H1 (cell line): ENCODE measurements around the gene ALG11. TPM values are rescaled to one million over a fixed set of nuclear protein-coding genes. Genes with fewer than 3 reads are reported as not detected.

Experiments
- CTCF ChIA-PET: fragments of 300-600 bp; sonication (Branson Sonifier 250); formaldehyde crosslinking; loops from one replicate; lab custom pipeline; 2021; ENCODE audit not compliant: partially characterized antibody; lab: Charles Lee
- POLR2A ChIA-PET: fragments of 300-600 bp; sonication (Branson Sonifier 250); formaldehyde crosslinking; loops from one replicate; lab custom pipeline; 2021; ENCODE audit warnings: inconsistent platforms; ENCODE audit not compliant: partially characterized antibody; lab: Charles Lee
- DNase-seq, 2 experiments: peaks; one replicate each; pipeline versions ENCODE4 v3.0.0 to v3.0.0-alpha.2; 2010 to 2022; ENCODE audit warnings: low spot score in 2 of 2, low read depth in 1 of 2, mixed read lengths in 1 of 2
- FAIRE-seq: peaks from 2 replicates; lab custom pipeline; 2011; peaks lifted over from hg19 to GRCh38; lab: Jason Lieb, UNC
- H2AFZ ChIP-seq: 2 replicates; pipeline ENCODE4 v1.8.1; 2012; ENCODE audit warnings: low read length, inconsistent platforms
- H2AK5ac ChIP-seq: 2 replicates; pipeline ENCODE4 v1.6.1; 2013; ENCODE audit warnings: low read depth, low read length
- H2BK120ac ChIP-seq: replicated peaks from 2 replicates; pipeline ENCODE3; 2013; ENCODE audit warnings: low read depth, low read length, inconsistent platforms
- H2BK12ac ChIP-seq: 2 replicates; pipeline ENCODE4 v1.6.1; 2013; ENCODE audit warnings: low read depth, low read length
- H2BK15ac ChIP-seq: 2 replicates; pipeline ENCODE4 v1.6.1; 2013; ENCODE audit warnings: low read length
- H2BK20ac ChIP-seq: 2 replicates; pipeline ENCODE4 v1.6.1; 2013; ENCODE audit warnings: low read length
- H2BK5ac ChIP-seq: 2 replicates; pipeline ENCODE4 v1.6.1; 2013; ENCODE audit warnings: low read depth, low read length
- H3K14ac ChIP-seq: 2 replicates; pipeline ENCODE4 v1.6.1; 2013; ENCODE audit warnings: inconsistent platforms; ENCODE audit not compliant: insufficient read length
- H3K18ac ChIP-seq: 2 replicates; pipeline ENCODE4 v1.6.1; 2013; ENCODE audit warnings: low read length; ENCODE audit errors: extremely low read depth
- H3K23ac ChIP-seq: 2 replicates; pipeline ENCODE4 v1.6.1; 2013; ENCODE audit warnings: inconsistent platforms; ENCODE audit not compliant: insufficient read length
- H3K23me2 ChIP-seq: 2 replicates; pipeline ENCODE4 v1.6.1; 2013; ENCODE audit warnings: low read depth, low read length
- H3K27ac ChIP-seq: 2 replicates; pipeline ENCODE4 v1.6.1; 2011; ENCODE audit warnings: low read depth, low read length, inconsistent platforms
- H3K27me3 ChIP-seq, 4 experiments: replicated peaks in 1 of 4; 1 replicate in 1 of 4; 2 replicates in 3 of 4; pipeline versions ENCODE4 v1.6.1 to v1.8.1; 2011 to 2013; ENCODE audit warnings: low read length in 3 of 4, mild to moderate bottlenecking in 3 of 4, inconsistent platforms in 2 of 4, mixed read lengths in 2 of 4, moderate library complexity in 1 of 4; ENCODE audit not compliant: control insufficient read depth in 3 of 4, insufficient read depth in 3 of 4; ENCODE audit errors: extremely low read depth in 1 of 4
- H3K36me3 ChIP-seq, 4 experiments: 2 replicates each; pipeline versions ENCODE4 v1.6.1 to v1.8.1; 2011 to 2013; ENCODE audit warnings: mild to moderate bottlenecking in 4 of 4, low read length in 3 of 4, moderate library complexity in 2 of 4, control low read depth in 1 of 4, inconsistent platforms in 1 of 4; ENCODE audit not compliant: insufficient read depth in 4 of 4, control insufficient read depth in 2 of 4
- H3K4ac ChIP-seq: replicated peaks from 2 replicates; pipeline ENCODE3; 2013; ENCODE audit warnings: low read length, low read depth, mixed read lengths, inconsistent platforms; ENCODE audit not compliant: insufficient read length
- H3K4me1 ChIP-seq, 4 experiments: replicated peaks in 1 of 4; 1 replicate in 1 of 4; 2 replicates in 3 of 4; pipeline versions ENCODE4 v1.6.1 to v1.8.1; 2011 to 2013; ENCODE audit warnings: low read length in 3 of 4, inconsistent platforms in 2 of 4, mixed read lengths in 1 of 4; ENCODE audit not compliant: insufficient read depth in 4 of 4, control insufficient read depth in 3 of 4
- H3K4me2 ChIP-seq, 2 experiments: 2 replicates each; pipeline versions ENCODE4 v1.6.1 to v1.8.1; 2011 to 2013; ENCODE audit warnings: low read depth in 2 of 2, low read length in 2 of 2, control low read depth in 1 of 2, inconsistent platforms in 1 of 2, mild to moderate bottlenecking in 1 of 2; ENCODE audit not compliant: insufficient read depth in 1 of 2
- H3K4me3 ChIP-seq, 4 experiments: fragments of 200-600, 300-600 bp in 1 of 4; sonication (generic), shearing (Covaris generic), sonication (Bioruptor Twin) in 1 of 4; 2 replicates each; pipeline versions ENCODE4 v1.5.1 to v1.8.1; 2011 to 2016; ENCODE audit warnings: low read length in 4 of 4, low read depth in 3 of 4, control low read depth in 2 of 4, inconsistent platforms in 2 of 4, mild to moderate bottlenecking in 2 of 4, mixed read lengths in 1 of 4, moderate library complexity in 1 of 4; ENCODE audit not compliant: insufficient read depth in 2 of 4; ENCODE audit errors: extremely low read depth in 1 of 4
- H3K56ac ChIP-seq: replicated peaks from 2 replicates; pipeline ENCODE3; 2013; ENCODE audit warnings: low read depth, mild to moderate bottlenecking, mixed read lengths, low read length, inconsistent platforms; ENCODE audit not compliant: insufficient read length
- H3K79me1 ChIP-seq: 2 replicates; pipeline ENCODE4 v1.6.1; 2013; ENCODE audit warnings: low read depth, low read length, control low read depth
- H3K79me2 ChIP-seq, 2 experiments: 2 replicates each; pipeline versions ENCODE4 v1.6.1 to v1.8.1; 2012 to 2013; ENCODE audit warnings: low read length in 2 of 2, mild to moderate bottlenecking in 2 of 2, inconsistent platforms in 1 of 2; ENCODE audit not compliant: insufficient read depth in 2 of 2, control insufficient read depth in 1 of 2
- H3K9ac ChIP-seq, 4 experiments: replicated peaks in 1 of 4; 1 replicate in 1 of 4; 2 replicates in 3 of 4; pipeline versions ENCODE4 v1.6.1 to v1.8.1; 2011 to 2013; ENCODE audit warnings: low read depth in 3 of 4, low read length in 3 of 4, control low read depth in 2 of 4, mild to moderate bottlenecking in 2 of 4, moderate library complexity in 2 of 4, inconsistent platforms in 1 of 4; ENCODE audit errors: extremely low read depth in 1 of 4
- H3K9me3 ChIP-seq, 2 experiments: 2 replicates each; pipeline versions ENCODE4 v1.6.1 to v1.8.1; 2012 to 2013; ENCODE audit warnings: mild to moderate bottlenecking in 2 of 2, moderate library complexity in 2 of 2, control low read depth in 1 of 2, inconsistent platforms in 1 of 2, low read depth in 1 of 2, low read length in 1 of 2, mixed read lengths in 1 of 2; ENCODE audit not compliant: insufficient read depth in 2 of 2
- H4K20me1 ChIP-seq, 2 experiments: replicated peaks in 1 of 2; 2 replicates each; pipeline versions ENCODE3 to v1.8.1; 2011 to 2013; ENCODE audit warnings: inconsistent platforms in 2 of 2, low read length in 2 of 2, mild to moderate bottlenecking in 1 of 2; ENCODE audit not compliant: insufficient read depth in 2 of 2, control insufficient read depth in 1 of 2
- H4K5ac ChIP-seq: 2 replicates; pipeline ENCODE4 v1.6.1; 2013; ENCODE audit warnings: low read length, low read depth, mixed read lengths, inconsistent platforms; ENCODE audit not compliant: insufficient read length
- H4K8ac ChIP-seq: 2 replicates; pipeline ENCODE4 v1.8.0; 2013; ENCODE audit warnings: mild to moderate bottlenecking, moderate library complexity, low read length, inconsistent platforms; ENCODE audit not compliant: insufficient read depth; ENCODE audit errors: extremely low read depth
- H4K91ac ChIP-seq: replicated peaks from 2 replicates; pipeline ENCODE3; 2013; ENCODE audit warnings: low read length, mixed read lengths, inconsistent platforms; ENCODE audit not compliant: insufficient read length
- GTF2F1 ChIP-seq: IDR thresholded peaks from 2 replicates; pipeline ENCODE4 v1.6.1; 2012; ENCODE audit warnings: low read depth, low read length, improper control_type of control experiment, borderline replicate concordance
- KDM1A ChIP-seq: fragments of 200-600, 300-600 bp; sonication (generic); IDR thresholded peaks from 2 replicates; pipeline ENCODE4 v1.7.1; 2016; ENCODE audit warnings: mild to moderate bottlenecking, low read length, borderline replicate concordance
- RAD21 ChIP-seq, 2 experiments: IDR thresholded peaks in 1 of 2; conservative IDR thresholded peaks in 1 of 2; 2 replicates each; pipeline ENCODE4 v1.6.1; 2011; ENCODE audit warnings: low read depth in 2 of 2, low read length in 2 of 2, improper control_type of control experiment in 1 of 2, inconsistent platforms in 1 of 2, mild to moderate bottlenecking in 1 of 2, moderate library complexity in 1 of 2
- WGBS, 2 experiments: shearing (Covaris generic) in 1 of 2; methylation state at CpG; one replicate each; pipeline versions ENCODE4 v1.1.6 to v1.1.7; 2013 to 2015; ENCODE audit warnings: low lambda C conversion rate in 2 of 2, mixed read lengths in 2 of 2, inconsistent platforms in 1 of 2, low coverage in 1 of 2, missing lambda C conversion rate in 1 of 2; ENCODE audit not compliant: insufficient replicate concordance in 2 of 2, insufficient coverage in 1 of 2, insufficient read length in 1 of 2; ENCODE audit errors: extremely low coverage in 1 of 2, missing lambda C conversion rate in 1 of 2; 5-methylcytosine and 5-hydroxymethylcytosine counted together
- polyA plus RNA-seq, 7 experiments: library from polyadenylated mRNA; depleted of rRNA in 3 of 7; stranded (reverse) in 5 of 7; unstranded in 2 of 7; fragments of >200 nt in 5 of 7; fragments of 200-250 nt in 2 of 7; gene quantifications; 1 replicate in 5 of 7; 2 replicates in 1 of 7; 4 replicates in 1 of 7; pipeline versions ENCODE4 v1.2.1 to v1.2.3, GENCODE V29; 2011 to 2013; ENCODE audit warnings: missing spikeins in 2 of 7, mixed read lengths in 2 of 7
- total RNA-seq: library from RNA; stranded (reverse); fragmentation: NEBNext Ultra II Directional; extraction: Animal tissue kit (Norgen Biotek cat#: 25700); gene quantifications from 2 replicates; pipeline ENCODE4 v1.2.1, GENCODE V29; 2021

The ALG11 gene
- total and polyA plus RNA-seq, 2 of the 8 experiments (the other 6 are each of a cell fraction or from before 2014, with no cell fraction given) = 5.2 to 39.9 TPM

- Histone ChIP-seq H3K14ac (no peak overlapping the region), H2BK5ac (no peak overlapping the region), H4K91ac (no peak overlapping the region), H3K79me1 (no peaks in the 10 kb centered on the region), H3K23ac (no peak overlapping the region), H3K4me3 (no peak overlapping the region), H2AK5ac (no peak overlapping the region), H2BK12ac (no peak overlapping the region), H3K27ac (no peak overlapping the region), H2BK15ac (no peak overlapping the region), H3K23me2 (no peaks in the 10 kb centered on the region), H3K56ac (no peak overlapping the region), H3K27me3 (no peaks in the 10 kb centered on the region), H2BK120ac (no peak overlapping the region), H3K18ac (no peak overlapping the region), H4K8ac (no peak overlapping the region), H3K36me3 (0 out of 8 replicates have a peak, but pooled peaks cover 0 to 4% (median 0%) of the 10 kb centered on the region in 4 experiments), H3K79me2 (no peaks in the 10 kb centered on the region), H3K4me1 (no peaks in the 10 kb centered on the region), H3K9me3 (peaks cover 29 to 39% of the 10 kb centered on the region in 2 experiments), H3K9ac (no peak overlapping the region), H4K20me1 (no peaks in the 10 kb centered on the region), H4K5ac (no peak overlapping the region), H2BK20ac (no peak overlapping the region), H3K4ac (no peak overlapping the region), H2AFZ (no peak overlapping the region), H3K4me2 (no peak overlapping the region)
- DNase-seq (no peak), FAIRE-seq (no peak)
- TF ChIP-seq KDM1A (no peak), RAD21 (IDR thresholded peaks at IDR 0.05 in 1 of 2, conservative IDR thresholded peaks at IDR 0.05 in 1 of 2; ENCODE audit: low read depth in 2 of 2, low read length in 2 of 2) (peak; percentile 18 to 23; a peak in 2 of 4 replicates), GTF2F1 (no peak)
- ChIA-PET POLR2A (no interaction called here), CTCF (interaction anchor here (1.1 kb wide), 2 partner anchors 9 to 57 kb away, joined by 3 read pairs; no protein-coding TSS in a partner anchor)
- 93% methylated on average over 1 of the region's 1 CpG; no CpG with 5 or more reads in 1 of the 2 experiments for WGBS, 2 experiments
Measured at GRCh38 chr13:52070929-52071523, 58.8 kb downstream of the ALG11 start.
